ENCODE results near the gene PLXNA2.

PLXNA2 gene

DNA sequence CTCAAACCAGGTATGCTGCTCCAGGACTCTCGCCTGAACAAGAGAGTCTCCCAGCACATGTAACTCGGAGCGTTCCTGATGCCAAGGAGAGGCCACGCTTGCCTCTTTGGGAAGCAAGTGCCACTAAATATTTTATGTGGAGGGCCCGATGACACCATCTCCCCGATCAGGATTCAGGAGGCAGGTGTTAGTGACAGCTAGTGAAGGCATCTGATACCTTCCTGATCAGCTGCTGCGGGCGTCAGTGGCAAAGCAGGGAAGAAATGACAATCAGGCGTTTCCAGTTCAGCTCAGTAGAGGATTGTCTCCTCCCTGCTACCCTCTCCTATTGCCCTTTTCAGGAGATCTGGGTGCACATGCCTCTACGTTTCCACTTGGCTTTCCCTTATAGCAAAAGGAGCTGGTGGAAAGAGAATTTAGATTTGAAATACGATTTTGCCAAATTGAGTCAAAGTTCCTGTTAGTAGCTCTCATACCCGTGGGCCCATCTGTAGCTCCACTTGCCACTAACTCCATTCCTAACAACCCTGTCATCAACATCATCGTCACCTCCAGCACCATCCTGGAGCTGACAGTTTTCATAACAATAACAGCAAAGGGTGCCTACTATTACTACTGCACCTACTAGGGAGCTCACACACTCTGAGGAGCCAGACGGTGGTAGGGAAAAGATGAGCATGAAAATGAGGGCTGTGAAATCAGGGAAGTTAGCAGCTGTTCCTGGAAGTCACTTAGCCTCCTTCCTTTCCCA, 21.6 kb downstream of the PLXNA2 start:
- DNase-seq: no peak

DNA sequence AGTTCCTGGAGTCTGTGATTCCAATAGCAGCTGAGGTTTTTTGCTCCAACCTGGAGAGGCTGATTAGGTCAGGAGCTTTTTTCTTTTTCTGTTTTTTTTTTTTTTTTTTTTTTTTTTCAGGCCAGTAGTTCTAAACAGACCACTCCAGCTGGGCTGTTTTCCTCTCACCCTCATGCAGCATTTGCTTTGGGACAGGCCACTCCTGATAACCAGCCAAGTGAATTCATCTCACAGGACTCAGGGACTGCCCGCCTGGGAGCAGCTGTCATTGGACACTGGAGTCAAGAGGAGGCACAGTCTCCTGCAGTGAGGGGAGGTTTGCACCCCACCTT, 22.9 kb downstream of the PLXNA2 start:
- DNase-seq: no peak

DNA sequence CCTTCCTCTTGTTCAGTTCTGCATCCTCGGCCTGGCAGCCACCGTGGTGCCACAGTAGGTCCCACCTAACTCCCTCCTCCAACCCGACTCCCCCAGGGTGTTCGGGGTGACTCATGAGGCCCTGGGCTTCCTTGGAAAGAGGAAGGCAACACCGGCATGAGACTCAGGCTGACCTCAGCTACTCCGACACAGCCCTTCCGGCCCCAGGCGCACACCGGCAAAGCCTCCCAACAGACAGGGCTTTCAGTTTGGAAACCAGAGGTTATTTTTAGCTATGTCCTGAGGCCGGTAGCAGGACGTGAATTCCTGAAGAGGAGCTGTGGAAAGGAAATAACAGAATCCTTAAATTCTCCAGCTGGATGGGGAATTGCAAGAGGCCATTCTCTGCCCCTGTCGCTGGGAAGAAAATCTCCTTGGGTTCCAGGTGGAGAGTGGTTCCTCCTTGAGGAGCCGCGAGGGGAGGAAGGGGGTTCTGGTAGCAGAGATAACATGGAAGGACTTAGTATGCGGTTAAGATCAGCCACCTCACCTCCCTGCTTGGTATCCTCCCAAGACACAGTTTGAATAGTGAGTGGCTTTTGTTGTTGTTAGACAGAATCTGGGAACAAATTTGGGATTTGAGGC, 24.4 kb downstream of the PLXNA2 start:
- DNase-seq: no peak

DNA sequence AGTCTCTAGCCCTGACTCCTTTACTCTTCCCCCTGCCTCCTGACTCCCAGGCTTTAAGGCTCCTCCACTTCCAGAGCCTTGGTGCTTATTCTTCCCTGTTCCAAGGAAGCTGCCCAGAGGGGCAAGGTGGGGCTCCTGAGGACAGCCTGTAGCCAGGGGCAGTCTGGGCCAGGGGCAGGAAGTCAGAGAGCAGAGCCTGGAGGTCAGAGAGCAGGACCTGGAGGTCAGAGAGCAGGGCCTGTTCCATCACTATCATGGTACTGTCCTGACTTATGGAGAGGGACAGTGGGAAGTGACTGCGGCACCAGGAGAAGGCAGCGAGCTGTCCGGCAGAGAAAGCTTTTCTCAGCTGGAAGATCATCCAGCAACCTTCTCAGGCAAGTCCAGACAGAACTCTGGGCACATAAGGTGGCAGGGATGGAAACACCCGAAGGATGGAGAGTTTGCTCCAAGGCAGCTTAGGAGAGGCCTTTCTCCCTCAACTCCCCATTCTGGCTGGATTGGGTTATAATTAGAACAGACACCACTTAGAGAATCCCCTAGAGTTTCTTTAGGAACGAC, 25.0 kb downstream of the PLXNA2 start:
- no peak for DNase-seq

DNA sequence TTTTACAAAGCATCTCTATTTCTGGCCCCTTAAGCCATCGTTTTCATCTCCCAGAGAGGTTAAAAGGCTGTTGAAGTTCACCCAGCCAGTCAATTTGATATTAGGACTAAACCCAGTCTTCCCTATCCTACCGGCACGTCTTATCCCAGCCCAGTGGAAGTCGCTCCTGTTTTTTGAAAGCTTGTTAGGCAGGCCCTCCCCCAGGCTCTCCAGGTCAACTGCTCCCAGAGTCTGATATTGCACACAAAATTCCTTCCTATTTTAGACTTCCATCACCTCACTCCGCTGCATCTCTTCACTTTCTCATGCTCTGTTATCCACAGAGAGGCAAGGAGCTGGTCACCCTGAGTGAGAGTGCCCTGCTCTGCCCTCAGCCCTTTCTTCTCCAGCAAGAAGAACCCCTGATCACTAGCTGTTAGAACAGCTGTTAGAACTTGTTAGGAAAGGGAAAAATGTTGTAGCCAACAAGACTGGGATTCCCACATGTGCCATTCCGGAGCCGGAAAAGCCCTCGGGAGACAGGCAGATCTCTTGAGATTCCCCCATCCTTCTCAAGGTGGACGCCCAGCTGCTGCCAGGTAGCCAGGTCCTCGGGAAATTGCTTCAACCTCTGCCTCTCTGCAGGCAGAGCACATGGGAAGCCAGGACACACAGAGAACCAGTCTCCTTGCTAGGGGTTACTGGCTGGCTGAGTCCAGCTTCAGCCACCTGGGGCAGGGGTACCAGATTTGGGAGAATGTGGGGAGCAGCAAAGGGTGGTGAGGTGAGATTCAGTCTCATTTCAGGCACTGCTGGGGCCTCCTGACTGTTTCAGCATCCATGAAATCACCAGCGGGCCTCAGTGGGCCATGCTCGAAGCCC, 25.7 kb downstream of the PLXNA2 start:
- DNase-seq: no peak

DNA sequence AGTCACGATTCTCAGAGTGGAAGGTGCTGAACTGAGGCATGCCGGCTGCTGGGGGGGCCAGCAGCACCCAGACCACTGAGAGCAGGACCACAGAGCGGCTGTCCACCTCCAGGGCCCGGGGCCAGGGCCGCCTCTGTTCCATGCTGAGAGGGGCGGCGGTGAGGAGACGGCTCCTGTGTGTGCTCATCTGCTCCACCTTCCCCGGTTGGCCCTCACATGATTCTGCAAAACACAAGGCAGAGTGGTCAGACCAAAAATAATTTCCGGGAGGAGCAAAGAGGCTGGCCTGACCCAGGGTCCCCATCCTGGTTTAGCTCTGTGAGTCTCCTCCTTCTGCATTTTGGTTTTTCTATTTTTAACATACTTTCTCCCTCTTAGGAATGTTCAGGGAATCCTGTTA, 26.4 kb downstream of the PLXNA2 start:
- DNase-seq: no peak

DNA sequence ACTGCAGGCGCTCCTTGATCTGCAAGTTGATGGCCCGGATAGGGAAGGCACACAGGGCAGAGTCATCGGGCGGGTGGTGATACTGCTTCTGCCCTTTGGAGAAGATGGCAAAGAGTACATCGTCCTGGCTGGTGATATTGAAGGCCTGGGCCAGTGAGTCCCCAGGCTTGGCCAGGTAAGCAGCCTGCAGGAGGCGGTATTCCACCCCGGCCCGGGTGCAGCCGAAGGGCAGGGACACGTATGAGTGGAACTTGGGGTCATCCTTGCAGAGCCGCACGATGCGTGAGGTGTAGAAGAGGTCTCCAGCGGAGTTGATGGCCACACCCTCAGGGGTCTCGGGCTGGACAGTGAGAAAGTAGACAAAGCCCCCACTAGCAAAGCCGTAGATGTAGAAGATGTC, 27.4 kb downstream of the PLXNA2 start:
- DNase-seq: no peak

DNA sequence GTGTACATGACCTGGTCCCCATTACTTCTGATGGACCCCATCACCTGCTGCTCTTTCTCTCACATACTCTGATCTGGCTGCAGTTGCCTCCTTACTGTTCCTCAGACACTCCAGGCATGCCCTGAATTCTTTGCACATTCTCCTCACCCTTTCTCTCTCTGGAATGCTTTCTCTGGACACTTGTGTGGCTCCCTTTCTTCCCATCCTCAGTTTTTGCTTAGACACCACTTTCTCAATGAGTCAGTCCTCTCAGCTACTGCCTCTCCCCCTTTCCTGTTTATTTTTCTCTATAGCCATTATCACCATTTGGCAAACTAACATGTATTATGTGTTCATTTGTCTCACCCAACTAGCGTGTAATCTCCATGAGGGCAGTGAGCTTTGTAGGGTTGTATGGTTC, 28.1 kb downstream of the PLXNA2 start:
- DNase-seq: no peak

DNA sequence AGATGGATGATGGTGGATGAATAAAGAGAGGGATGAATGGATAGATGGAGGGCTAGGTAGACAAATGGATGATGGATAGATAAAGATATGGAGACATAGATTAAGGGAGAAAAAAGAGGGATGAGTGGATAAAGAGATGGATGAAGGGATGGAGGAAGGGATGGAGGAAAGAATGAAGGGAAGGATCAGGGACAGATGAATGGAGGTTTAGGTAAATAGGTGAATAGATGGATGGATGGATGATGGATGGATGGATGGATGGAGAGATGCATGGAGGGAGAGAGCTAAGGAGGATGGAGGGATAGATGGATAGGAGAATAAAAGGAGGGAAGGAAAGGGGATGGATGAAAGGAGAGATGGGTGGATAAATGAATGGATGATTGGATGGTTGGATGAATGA, 28.8 kb downstream of the PLXNA2 start:
- no peak for DNase-seq

DNA sequence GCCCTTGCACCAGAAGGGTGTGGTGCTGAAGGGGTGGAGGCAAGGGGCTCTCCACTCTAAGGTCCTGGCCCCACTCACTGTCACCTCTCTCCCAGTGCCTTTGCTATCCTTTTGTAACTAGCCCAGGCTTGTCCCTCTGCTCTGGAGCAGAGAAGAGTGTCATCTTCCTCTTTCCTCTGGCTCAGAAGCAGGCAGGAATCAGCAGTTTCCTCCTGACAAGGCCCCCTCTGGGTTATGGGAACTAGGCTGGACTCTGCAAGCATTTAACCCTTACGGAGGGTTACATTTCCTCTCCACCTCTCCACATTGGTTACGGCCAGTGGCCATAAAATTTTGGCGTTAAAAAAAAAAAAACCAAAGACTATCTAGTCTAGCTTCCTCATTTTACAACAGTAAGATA, 30.4 kb downstream of the PLXNA2 start:
- DNase-seq: no peak

DNA sequence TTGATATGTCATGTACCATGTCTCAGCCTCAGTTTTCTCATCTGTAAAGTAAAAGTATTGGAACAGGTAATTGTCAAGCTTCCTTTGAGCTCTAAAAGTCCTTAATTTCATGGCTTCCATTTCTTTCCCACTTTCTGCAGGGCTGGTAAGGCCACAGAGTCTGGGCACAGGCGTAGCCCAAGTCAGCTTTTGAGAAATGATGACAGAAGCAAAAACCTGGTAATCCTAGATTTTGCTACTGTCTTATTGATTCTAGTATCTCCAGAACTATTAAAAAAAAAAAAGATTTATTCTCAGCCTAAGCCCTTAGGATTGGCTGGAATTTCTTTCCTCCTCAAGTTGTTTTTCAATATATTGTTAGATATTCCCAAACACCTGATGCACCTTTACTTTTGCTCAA, 31.3 kb downstream of the PLXNA2 start:
- DNase-seq: no peak

DNA sequence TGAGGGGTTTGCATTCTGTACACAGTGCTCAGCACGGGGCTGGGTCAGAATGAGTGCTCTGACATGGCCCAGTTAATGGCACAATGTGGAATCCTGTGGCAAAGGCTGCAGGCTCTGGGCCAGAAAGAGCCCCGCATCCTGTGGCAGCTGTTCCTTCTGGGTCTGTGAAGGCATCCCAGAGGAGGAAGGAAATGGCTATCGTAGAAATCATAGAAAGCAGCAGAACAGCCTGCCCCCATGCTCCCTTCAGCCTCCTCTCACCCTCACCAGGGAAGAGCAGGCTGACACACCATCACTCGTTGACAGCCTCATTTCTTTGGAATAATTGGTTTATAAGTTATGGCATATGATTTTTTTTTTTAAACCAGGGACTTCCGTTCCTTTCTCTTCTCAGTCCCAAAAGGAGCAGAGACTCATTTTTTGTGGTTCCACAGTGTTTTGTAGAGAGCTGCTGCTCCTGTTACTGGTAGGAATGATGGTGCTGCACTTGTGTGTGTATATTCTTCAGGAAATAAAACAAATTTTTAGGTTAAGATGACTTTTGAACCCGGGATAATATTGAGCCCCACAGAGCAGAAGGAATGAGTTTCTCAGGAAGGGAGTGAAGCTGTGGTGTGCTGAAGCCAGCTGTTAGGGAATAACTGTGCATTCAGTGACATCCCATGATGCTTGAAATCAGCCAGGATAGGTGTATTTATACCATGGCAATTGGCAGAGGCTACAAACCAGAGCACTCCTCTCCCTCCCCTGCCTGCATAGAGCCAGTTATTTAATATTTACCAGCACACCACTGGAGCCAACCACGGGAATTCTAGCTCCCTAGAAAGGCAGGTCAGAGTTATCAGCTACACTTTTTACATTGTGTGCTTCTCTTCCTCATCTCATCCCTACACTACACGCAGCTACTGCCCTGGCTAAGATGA, 32.0 kb downstream of the PLXNA2 start:
- no peak for DNase-seq

DNA sequence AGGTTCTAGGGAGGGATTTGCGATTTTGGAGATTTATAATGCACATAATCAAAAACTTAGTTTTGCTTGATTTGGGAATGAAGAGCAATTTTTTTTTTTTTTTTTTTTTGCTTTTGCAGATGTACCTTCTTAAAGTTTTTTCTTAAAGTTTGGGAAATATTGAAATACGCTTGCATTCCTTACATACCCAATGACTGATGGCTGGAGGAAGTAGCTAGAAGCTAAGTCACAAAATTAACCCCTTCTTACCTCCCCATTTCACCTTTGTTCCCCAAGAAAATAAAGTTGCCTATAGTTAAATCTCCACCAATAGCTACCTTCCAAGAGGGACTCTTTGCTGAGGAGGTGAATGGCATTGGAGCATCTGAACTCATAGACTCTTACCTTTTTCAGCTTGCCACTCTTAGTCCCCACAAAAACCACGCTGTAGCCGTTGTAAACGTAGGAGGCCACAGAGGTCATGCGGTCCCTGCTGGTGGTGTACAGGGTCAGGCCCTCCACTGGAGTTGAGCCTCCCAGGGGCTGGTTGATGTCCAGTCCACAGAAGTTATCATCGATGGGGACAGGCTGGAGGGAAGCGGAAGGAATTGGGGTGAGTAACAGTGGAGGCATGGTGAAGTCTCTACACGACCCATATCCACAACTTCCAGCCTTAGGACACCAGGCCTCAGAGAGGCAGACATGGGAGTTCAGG, 34.1 kb downstream of the PLXNA2 start:
- DNase-seq: no peak

DNA sequence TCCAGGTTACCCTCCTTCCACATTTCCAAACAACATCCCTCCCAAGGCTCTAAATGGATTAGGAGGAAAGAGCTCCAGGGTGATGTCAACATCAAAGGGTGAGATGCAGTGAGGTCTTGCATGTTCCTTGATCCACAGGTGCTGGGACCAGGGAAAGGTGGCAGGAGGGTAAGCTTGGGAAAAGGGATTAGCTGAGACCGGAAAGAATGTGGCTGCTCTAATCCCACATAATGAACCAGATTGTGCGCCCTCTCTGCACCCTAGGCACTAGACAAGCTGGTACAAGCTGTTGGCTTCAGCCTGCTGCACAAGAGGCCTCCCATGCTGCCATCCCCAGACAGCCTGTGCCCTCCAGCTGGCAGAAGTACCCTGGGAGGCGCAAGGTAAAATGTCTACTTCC, 34.9 kb downstream of the PLXNA2 start:
- DNase-seq: no peak

DNA sequence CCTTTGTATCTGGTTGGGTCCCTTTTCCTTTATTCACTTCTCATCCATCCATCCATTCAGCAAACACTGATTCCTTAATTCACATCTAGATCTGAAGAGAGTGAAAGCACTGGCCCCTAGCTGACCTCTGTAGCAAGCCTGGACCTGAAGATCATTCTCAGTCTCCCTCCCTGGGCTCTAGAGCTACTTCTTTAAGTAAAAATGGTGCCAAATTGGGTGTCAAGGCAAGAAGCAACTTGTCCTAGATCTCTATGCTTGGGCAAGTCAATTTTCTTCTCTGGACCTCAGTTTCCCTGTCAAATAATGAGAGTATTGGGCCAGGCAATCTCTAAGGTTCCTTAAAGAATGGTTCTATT, 36.1 kb downstream of the PLXNA2 start:
- no peak for DNase-seq

DNA sequence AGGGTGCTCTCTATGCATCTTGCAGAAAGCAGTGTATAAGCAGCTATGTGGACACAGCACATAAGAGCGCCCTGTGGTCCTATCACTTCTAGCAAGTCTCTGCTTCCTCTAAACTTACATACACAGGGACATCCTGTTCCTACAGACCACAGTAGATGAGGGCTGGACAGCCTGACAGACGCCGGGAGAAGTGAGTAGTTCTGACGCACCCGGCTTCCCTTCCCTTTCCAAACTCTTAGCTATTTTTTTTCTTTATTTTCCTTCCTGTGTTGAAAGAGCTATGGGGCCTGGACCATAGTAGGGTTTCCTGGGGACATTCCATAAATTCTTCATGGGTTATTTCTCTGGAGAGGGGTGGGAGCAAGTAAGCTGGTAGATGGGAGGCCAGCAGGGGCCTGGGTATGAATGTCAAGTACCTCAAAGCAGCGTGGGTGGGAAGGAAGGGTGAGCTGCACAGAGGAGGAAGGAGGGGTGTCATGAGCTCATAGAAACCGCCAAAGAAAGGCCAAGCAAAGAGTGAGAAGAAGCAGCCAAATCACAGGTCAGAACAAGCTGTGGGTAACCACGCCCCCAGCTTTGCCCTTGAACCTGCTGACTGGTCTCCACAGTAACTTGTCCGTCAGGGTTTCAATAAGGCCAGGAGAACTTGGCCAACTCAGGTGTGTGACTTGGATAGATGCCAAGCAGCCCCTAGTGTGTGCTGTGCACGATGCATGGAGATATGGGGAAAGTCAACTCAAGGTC, 36.6 kb downstream of the PLXNA2 start:
- no peak for DNase-seq

DNA sequence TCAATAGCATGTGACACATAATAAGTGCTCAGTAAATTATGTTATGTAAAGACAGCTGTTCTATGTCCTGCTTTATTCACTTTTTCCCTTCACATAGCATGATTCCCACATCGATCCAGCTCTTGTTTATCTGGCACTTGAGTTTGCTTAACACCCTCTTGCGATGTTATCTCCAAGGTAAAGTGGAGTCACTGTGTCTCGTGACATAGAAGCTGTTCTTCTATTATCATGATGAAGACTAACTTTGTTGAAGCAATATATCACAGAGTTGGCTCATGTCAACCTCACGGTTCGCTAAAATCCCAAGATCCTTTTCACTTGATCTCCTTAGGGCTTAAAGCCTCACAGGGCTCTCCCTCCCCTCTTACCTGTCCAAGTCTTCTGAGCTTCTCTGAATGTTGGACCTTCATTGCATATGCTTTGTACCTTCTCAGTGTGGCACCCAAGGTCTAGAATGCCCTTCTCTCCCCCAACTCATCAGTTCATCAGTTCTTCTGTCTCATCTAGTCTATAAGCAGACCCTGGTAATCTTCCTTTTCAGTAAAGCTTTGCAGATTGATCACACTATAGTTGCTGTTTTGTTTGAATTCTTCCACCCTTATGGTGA, 38.0 kb downstream of the PLXNA2 start:
- DNase-seq: no peak

DNA sequence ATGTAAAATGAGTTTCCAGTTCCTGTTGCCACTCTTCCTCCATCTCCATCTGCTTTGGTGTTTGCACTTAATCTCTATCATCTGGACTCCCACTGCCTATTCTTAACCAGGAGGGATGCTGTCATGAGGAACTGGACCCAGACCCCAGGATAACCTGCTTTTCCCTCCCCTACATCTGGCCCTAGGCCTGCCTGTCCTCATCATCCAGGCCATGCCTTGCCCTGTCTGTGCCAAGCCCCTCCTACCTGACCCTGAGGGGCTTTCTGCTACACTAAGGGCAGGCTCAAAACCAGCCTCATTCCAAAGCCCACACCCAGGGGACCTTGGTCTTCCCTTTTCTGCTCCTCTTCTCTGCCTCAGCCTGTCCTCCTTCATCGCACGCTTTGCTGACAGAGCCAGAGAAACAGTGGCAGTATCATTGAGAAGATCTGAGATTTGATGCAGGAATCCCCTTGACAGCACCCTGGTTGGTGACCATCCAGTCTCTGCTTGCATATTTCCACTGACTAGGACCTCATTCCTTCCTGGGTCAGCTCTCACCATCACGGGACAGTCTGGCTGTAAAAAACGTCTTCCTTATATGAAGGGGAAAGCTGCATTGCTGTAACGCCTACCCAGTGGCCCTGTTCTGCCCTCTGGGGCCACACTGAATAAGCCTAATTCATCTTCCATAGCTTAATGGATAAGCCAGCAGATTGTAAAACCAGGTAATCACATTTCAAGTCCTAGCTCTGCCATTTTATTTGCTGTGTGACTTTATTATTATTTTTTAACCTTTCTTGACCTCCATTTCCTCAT, 38.8 kb downstream of the PLXNA2 start:
- DNase-seq: no peak

DNA sequence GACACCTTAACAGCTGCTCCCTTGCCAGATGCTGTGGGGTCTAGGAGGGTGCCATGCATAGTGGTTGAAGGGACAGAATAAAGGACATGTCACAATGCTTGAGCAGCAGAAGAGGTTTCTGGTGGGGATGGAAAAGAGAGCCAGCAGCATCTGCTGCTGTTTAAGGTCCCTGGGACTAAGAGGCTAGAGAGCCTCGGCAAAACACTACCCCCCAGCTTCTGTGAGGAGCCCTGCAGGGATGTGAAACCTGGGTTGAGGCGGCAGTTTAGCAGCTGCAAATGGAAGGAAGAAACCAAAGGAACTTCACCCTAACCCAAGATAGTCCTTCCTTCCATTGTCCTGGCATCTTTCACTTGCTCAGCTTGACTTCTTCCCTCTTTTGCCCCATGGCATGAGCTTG, 39.4 kb downstream of the PLXNA2 start:
- DNase-seq: no peak

Data from stimulated activated CD4-positive, alpha-beta T cell treated with anti-CD3 and anti-CD28 coated beads, Interleukin-1b, Interleukin-23, amount 100 ng/mL, for 48 hours (primary cell).